HG02759 (cell line): ENCODE measurements around the gene TFB1M.

Experiments
- ATAC-seq: cut with Tn5 transposase; IDR thresholded peaks from one replicate; pipeline ENCODE4 v1.9.1; 2021; ENCODE audit warnings: mild to moderate bottlenecking, moderate library complexity; ENCODE audit not compliant: unreplicated experiment

The TFB1M gene

GRCh38 chr6:155213611-155214372, 100.5 kb downstream of the TFB1M start:
- ATAC-seq = no peak

GRCh38 chr6:155212616-155213380, 101.5 kb downstream of the TFB1M start:
- no peak for ATAC-seq

GRCh38 chr6:155212106-155212505, 102.2 kb downstream of the TFB1M start:
- ATAC-seq = no peak

- no peak for ATAC-seq
Measured at GRCh38 chr6:155207223-155207622, 107.1 kb downstream of the TFB1M start.
